CD4-positive, alpha-beta T cell treated with Interleukin-6 for 4 hours (primary cell): ENCODE results near the gene EFNA5.

Experiments
- DNase-seq: peaks from one replicate; pipeline ENCODE4 v3.0.0-alpha.2; 2020; ENCODE audit warnings: mixed read lengths

The EFNA5 gene

GRCh38 chr5:107414802-107415201 is 255.9 kb downstream of the EFNA5 start:
- DNase-seq = no peak

- DNase-seq = no peak
Observed at GRCh38 chr5:107413754-107414153, 257.0 kb downstream of the EFNA5 start.

GRCh38 chr5:107408564-107408963 is 262.2 kb downstream of the EFNA5 start:
- no peak for DNase-seq

- no peak for DNase-seq
Observed at GRCh38 chr5:107407713-107408298, 262.9 kb downstream of the EFNA5 start.

- DNase-seq = no peak
Observed at GRCh38 chr5:107404595-107405374, 266.0 kb downstream of the EFNA5 start.

GRCh38 chr5:107403228-107403953 is 267.3 kb downstream of the EFNA5 start:
- DNase-seq = no peak

GRCh38 chr5:107402434-107403227 is 268.1 kb downstream of the EFNA5 start:
- DNase-seq = no peak

- no peak for DNase-seq
Observed at GRCh38 chr5:107401470-107402122, 269.1 kb downstream of the EFNA5 start.

- DNase-seq = no peak
Observed at GRCh38 chr5:107400328-107400727, 270.4 kb downstream of the EFNA5 start.

- no peak for DNase-seq
Observed at GRCh38 chr5:107398703-107399102, 272.0 kb downstream of the EFNA5 start.

- no peak for DNase-seq
Observed at GRCh38 chr5:107396351-107396690, 274.4 kb downstream of the EFNA5 start.

- no peak for DNase-seq
Observed at GRCh38 chr5:107395632-107396350, 274.9 kb downstream of the EFNA5 start.

GRCh38 chr5:107393851-107394250 is 276.9 kb downstream of the EFNA5 start:
- no peak for DNase-seq

GRCh38 chr5:107391787-107392186 is 278.9 kb downstream of the EFNA5 start:
- no peak for DNase-seq

GRCh38 chr5:107389775-107390148 is 281.0 kb downstream of the EFNA5 start:
- DNase-seq = no peak

GRCh38 chr5:107389130-107389774 is 281.5 kb downstream of the EFNA5 start:
- DNase-seq = no peak

- no peak for DNase-seq
Observed at GRCh38 chr5:107388141-107388861, 282.4 kb downstream of the EFNA5 start.

GRCh38 chr5:107387526-107388140 is 283.1 kb downstream of the EFNA5 start:
- DNase-seq = no peak

GRCh38 chr5:107385708-107386107 is 285.0 kb downstream of the EFNA5 start:
- no peak for DNase-seq

- no peak for DNase-seq
Observed at GRCh38 chr5:107384256-107384655, 286.5 kb downstream of the EFNA5 start.
